ENCODE data around the gene ZNF91. TPM values are rescaled to one million over a fixed set of nuclear protein-coding genes. Genes with fewer than 3 reads are reported as not detected.

The ZNF91 gene
- total RNA-seq, 4 donors from 2014 or later, result 50.2 to 180 (median 92.3) TPM

- DNase-seq (ENCODE audit: low spot score in 2 of 2), result no peak
- 72% methylated on average over 18 of the region's 21 CpGs for whole genome bisulfite sequencing
- H3K4me3 ChIP-seq, result no peak overlapping the region
- TF ChIP-seq POLR2AphosphoS5 (IDR thresholded peaks at IDR 0.05) (no peak), CTCF (IDR thresholded peaks at IDR 0.05) (no peak), POLR2A (IDR thresholded peaks at IDR 0.05) (no peak), EP300 (IDR thresholded peaks at IDR 0.05) (no peak)
- H3K9me3 ChIP-seq, result no peaks in the 10 kb centered on the region
- no peaks in the 10 kb centered on the region for H3K27me3 ChIP-seq
- H3K27ac ChIP-seq, result no peak overlapping the region
- no peaks in the 10 kb centered on the region for H3K4me1 ChIP-seq
- H3K36me3 ChIP-seq, result no peaks in the 10 kb centered on the region
These were observed 14.2 kb upstream of the ZNF91 start for GRCh38 chr19:23409392-23410048.

GRCh38 chr19:23407616-23408133 lies 12.4 kb upstream of the ZNF91 start:
- no peak for DNase-seq (ENCODE audit: low spot score in 2 of 2)
- TF ChIP-seq POLR2A (IDR thresholded peaks at IDR 0.05) (no peak), POLR2AphosphoS5 (IDR thresholded peaks at IDR 0.05) (no peak), EP300 (IDR thresholded peaks at IDR 0.05) (no peak)
- Histone ChIP-seq H3K4me3 (no peak overlapping the region), H3K9me3 (no peaks in the 10 kb centered on the region), H3K36me3 (no peaks in the 10 kb centered on the region), H3K27ac (no peak overlapping the region), H3K27me3 (no peaks in the 10 kb centered on the region), H3K4me1 (no peaks in the 10 kb centered on the region)
- WGBS, result 100% methylated on average over 2 of the region's 2 CpGs

GRCh38 chr19:23406721-23407120 lies 11.4 kb upstream of the ZNF91 start:
- Histone ChIP-seq H3K36me3 (no peaks in the 10 kb centered on the region), H3K27me3 (no peaks in the 10 kb centered on the region)
- 97% methylated on average over 3 of the region's 3 CpGs for WGBS

GRCh38 chr19:23406091-23406490 lies 10.8 kb upstream of the ZNF91 start:
- Histone ChIP-seq H3K4me1 (no peaks in the 10 kb centered on the region), H3K36me3 (no peaks in the 10 kb centered on the region), H3K4me3 (no peak overlapping the region), H3K27ac (no peak overlapping the region), H3K9me3 (no peaks in the 10 kb centered on the region), H3K27me3 (no peaks in the 10 kb centered on the region)
- TF ChIP-seq POLR2A (IDR thresholded peaks at IDR 0.05) (no peak), CTCF (IDR thresholded peaks at IDR 0.05) (no peak), POLR2AphosphoS5 (IDR thresholded peaks at IDR 0.05) (no peak)
- DNase-seq (ENCODE audit: low spot score in 2 of 2), result no peak
- WGBS, result 95% methylated on average over 2 of the region's 2 CpGs

More at GRCh38 chr19:23406721-23407120, 11.4 kb upstream of the ZNF91 start:
- TF ChIP-seq POLR2AphosphoS5 (IDR thresholded peaks at IDR 0.05) (no peak), EP300 (IDR thresholded peaks at IDR 0.05) (no peak), POLR2A (IDR thresholded peaks at IDR 0.05) (no peak)
- Histone ChIP-seq H3K4me1 (no peaks in the 10 kb centered on the region), H3K4me3 (no peak overlapping the region), H3K9me3 (no peaks in the 10 kb centered on the region), H3K27ac (no peak overlapping the region)
- DNase-seq (ENCODE audit: low spot score in 2 of 2), result no peak

GRCh38 chr19:23404676-23405075 lies 9.4 kb upstream of the ZNF91 start:
- Histone ChIP-seq H3K27ac (no peak overlapping the region), H3K4me1 (no peaks in the 10 kb centered on the region), H3K36me3 (no peaks in the 10 kb centered on the region), H3K9me3 (no peaks in the 10 kb centered on the region), H3K4me3 (no peak overlapping the region), H3K27me3 (no peaks in the 10 kb centered on the region)
- WGBS, result 71% methylated on average over 1 of the region's 1 CpG
- no peak for DNase-seq (ENCODE audit: low spot score in 2 of 2)
- TF ChIP-seq CTCF (IDR thresholded peaks at IDR 0.05), result no peak
- TF ChIP-seq EP300 (IDR thresholded peaks at IDR 0.05), result no peak
- no peak for TF ChIP-seq POLR2AphosphoS5 (IDR thresholded peaks at IDR 0.05)
- no peak for TF ChIP-seq POLR2A (IDR thresholded peaks at IDR 0.05)

GRCh38 chr19:23403581-23404324 lies 8.5 kb upstream of the ZNF91 start:
- 61% methylated on average over 4 of the region's 4 CpGs for WGBS
- Histone ChIP-seq H3K4me1 (no peaks in the 10 kb centered on the region), H3K36me3 (no peaks in the 10 kb centered on the region), H3K9me3 (no peaks in the 10 kb centered on the region), H3K4me3 (no peak overlapping the region), H3K27me3 (no peaks in the 10 kb centered on the region), H3K27ac (no peak overlapping the region)
- TF ChIP-seq EP300 (IDR thresholded peaks at IDR 0.05) (no peak), POLR2A (IDR thresholded peaks at IDR 0.05) (no peak), POLR2AphosphoS5 (IDR thresholded peaks at IDR 0.05) (no peak), CTCF (IDR thresholded peaks at IDR 0.05) (no peak)
- DNase-seq (ENCODE audit: low spot score in 2 of 2), result no peak
